SIG-M5 treated with dmso at 0.1 percent for 504 hours (cell line): ENCODE data around the gene ZNF385D.
"Not testable (repeated sequence)": the region's sequence is repeated elsewhere in the genome, so short reads cannot be mapped to it uniquely, and the experiment has no call there.

Source experiments
- DNase-seq: peaks from one replicate; lab custom pipeline; 2025; ENCODE audit not compliant: unreplicated experiment; lab: John Stamatoyannopoulos, UW

The ZNF385D gene

DNA sequence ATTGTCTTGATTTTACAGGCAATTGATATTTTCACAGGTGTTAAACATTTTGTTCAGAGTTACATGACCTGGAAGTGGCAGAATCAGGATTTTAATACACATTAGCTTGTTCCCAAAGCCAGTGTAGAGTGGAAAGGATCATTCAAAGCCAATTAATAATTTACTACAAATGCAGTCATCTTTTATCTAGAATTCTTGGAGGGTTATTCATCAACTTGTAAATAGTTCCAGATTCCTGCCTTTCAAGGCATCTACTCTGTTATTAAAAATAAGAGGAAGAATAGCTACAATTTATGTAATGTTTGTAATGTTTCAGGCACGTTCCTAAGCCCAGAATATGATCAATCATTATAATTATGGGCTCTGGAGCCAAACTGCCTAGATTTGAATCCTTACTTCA lies 358.5 kb downstream of the ZNF385D start:
- no peak for DNase-seq

DNA sequence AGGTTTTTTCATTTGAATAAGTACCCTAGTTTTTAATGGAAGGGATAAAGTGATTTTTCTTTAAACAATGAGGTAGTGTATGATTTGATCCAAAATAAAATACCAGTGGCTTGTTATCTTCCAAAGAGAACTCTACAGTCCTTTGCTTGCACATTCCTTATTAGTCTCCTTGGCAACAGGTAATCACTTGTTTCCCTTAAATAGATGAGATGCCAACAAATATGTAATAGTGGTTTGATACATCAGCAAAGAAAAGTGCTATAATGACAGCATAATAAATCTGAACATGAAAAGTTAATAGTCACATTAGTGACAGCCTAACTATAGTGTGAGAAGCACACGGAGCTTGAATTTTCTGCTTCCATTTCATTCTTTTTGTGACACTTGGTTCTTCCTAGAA lies 360.2 kb downstream of the ZNF385D start:
- no peak for DNase-seq

DNA sequence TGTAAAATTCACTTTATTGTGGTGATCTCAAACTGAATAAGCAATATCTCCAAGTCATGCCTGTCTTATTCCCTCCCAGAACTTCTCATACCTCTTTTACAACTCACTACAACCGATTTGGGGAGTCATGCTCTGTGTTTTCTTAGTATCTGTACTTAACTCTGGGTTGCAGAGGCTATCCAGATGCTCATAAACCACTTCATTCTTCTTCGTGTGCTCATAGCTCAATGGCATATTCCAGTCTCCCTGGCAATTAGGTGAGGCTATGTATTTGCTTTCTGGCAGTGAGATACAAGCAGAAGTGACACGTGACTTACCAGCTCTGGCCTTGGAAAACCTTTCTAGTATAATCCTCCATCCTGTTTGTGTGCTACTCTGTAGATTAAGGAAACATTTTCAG lies 360.9 kb downstream of the ZNF385D start:
- DNase-seq, result no peak

DNA sequence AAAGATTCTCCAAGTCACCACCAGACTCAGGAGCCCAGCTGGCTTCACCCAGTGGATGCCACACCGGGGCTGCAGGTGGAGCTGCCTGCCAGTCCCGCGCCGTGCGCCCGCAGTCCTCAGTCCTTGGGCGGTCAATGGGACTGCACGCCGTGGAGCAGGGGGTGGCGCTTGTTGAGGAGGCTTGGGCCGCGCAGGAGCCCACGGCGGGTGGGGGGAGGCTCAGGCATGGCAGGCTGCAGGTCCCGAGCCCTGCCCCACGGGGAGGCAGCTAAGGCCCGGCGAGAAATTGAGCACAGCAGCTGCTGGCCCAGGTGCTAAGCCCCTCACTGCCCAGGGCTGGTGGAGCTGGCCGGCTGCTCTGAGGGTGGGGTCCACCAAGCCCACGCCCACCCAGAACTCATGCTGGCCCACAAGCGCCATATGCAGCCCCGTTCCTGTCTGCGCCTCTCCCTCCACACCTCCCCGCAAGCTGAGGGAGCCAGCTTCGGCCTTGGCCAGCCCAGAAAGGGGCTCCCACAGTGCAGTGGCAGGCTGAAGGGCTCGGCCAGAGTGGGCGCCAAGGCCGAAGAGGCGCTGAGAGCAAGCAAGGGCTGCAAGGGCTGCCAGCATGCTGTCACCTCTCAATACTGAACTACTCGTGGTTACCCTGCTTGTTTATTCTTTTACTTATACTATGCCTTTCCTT lies 363.7 kb downstream of the ZNF385D start:
- DNase-seq, result not testable (repeated sequence)

DNA sequence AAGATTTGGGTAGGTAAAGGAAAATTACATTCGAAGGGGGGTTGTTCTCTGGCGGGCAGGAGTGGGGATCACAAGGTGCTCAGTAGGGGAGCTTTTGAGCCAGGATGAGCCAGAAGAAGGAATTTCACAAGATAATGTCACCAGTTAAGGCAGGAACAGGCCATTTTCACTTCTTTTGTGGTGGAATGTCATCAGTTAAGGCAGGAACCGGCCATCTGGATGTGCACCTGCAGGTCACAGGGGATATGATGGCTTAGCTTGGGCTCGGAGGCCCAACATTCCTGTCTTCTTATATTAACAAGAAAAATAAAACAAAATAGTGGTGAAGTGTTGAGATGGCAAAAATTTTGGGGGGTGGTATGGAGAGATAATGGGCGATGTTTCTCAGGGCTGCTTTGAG lies 373.0 kb downstream of the ZNF385D start:
- not testable (repeated sequence) for DNase-seq

DNA sequence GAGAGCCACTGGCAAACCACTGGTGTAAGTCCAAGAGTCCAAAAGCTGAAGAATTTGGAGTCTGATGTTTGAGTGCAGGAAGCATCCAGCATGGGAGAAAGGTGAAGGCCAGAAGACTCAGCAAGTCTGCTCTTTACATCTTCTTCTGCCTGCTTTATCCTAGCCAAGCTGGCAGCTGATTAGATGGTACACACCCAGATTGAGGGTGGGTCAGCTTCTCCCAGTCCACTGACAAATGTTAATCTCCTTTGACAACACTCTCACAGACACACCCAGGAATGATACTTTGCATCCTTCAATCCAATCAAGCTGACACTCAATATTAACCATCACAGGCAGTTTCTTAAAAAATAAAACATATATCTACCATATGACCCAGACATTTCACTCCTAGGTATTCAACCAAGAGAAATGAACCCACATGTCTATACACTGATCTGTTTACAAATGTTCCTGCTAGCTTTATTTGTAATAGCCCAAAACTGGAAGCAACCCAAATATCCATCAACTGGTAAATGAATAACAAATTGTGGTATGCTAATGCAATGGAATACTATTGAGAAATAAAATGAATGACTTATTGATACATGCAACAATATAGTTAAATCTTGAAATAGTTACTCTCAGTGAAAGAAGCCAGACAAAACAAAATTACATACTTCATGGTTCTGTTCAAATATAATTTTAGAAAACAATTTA lies 373.8 kb downstream of the ZNF385D start:
- DNase-seq, result no peak

DNA sequence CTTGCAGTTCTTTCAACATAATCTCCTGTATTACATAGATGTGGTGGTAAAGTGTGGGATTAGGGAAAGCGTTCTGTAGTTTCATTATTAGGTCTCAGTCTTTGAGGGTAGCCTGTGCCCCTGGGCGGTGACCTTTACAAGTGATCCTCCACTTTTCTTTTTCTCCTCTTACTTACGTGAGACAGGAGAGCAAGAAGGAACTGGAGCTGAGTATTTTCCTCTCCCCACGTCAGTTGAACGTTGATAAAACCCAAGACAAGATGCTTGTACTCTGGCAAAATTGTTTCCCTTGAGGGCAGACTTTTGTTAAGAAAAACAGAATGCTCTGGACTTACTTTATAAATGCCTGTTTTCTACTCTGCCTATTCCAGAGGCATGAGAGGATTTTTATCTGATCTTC lies 378.7 kb downstream of the ZNF385D start:
- no peak for DNase-seq
